NCI-H748 treated with DMSO at 0.1 percent for 48 hours (cell line): ENCODE data around the gene MMP24OS.
"Not testable (repeated sequence)": the region's sequence is repeated elsewhere in the genome, so short reads cannot be mapped to it uniquely, and the experiment has no call there.

Source experiments
- DNase-seq: peaks from one replicate; lab custom pipeline; 2025; lab: John Stamatoyannopoulos, UW

Gene MMP24OS

GRCh38 chr20:35275741-35276251 is 2.1 kb downstream of the MMP24OS start:
- DNase-seq: no peak

DNA sequence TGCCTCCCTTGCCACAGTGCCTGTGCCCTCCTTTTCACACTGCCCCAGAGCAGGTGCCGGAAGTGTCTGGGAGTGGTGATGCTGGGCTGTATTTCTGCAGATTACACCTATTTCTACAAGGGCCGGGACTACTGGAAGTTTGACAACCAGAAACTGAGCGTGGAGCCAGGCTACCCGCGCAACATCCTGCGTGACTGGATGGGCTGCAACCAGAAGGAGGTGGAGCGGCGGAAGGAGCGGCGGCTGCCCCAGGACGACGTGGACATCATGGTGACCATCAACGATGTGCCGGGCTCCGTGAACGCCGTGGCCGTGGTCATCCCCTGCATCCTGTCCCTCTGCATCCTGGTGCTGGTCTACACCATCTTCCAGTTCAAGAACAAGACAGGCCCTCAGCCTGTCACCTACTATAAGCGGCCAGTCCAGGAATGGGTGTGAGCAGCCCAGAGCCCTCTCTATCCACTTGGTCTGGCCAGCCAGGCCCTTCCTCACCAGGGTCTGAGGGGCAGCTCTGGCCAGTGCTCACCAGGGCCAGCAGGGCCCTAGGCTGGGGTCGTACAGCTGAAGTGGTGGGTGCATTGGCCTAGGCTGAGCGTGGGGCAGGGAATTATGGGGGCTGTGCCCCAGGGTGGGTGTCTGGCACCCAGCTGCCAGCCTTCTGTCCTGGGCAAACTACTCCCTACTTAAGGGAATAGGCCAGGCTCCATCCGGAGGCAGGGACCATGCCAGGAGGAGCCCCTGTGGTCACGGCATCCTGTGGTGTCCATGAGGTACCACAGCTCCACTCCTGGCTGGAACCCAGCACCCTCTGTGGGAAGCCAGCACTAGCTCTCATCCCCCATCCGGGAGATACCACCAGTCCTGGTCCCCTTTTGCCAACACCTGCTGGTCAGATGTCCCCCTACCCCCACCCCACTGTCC is 3.5 kb downstream of the MMP24OS start:
- no peak for DNase-seq

DNA sequence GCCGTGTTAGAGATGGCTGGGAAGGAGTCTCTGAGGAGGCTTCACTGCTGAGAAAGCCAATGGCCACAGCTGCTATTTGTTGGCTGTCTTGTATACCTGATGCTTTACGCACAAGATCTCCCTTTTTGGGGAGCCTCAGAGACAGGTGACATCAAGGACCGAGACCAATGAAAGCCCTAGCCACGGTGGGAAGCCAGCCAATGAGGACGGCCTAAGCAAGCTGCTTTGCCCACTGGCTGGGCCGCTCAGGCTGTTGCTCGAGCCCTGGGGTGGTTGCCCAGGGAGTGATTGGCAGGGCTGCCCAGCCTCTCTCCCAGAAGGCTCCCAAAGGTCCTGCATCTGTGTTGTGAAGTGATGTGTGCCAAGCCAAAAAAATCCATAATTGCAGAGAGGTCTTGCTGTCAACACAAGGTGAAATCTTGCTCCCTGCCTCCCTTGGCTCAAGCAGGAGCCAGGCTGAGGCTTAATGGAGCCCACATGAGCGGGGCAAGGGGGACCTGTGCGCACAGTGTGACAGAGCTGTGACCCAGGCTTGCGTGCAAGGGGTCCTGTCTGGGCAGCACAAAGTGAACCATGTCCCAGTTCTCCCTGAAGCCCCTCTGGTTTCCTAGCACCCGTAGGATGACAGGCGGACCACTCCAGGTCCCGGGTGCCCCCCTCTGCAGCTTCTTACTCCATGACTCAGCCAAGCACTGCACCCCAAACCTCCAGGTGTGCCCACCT is 4.3 kb downstream of the MMP24OS start:
- DNase-seq: no peak

DNA sequence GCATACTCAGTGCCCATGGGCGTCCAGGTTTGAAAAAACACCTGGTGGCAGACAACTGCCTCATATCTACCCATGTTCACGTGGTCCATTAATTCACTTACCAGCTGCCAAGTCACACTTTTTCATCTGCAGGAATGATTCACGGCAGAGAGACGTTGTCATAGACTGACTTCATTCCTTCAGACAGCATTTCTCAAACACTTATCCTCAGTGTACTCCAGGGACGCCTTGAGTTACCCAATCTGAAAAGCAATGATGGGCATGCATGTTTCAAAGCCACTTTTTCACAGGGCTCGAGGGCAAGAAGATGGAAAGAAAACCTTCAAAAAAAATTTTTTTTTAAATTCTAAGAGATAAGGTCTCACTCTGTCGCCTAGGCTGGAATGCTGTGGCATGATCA is 6.0 kb downstream of the MMP24OS start:
- no peak for DNase-seq

GRCh38 chr20:35271073-35271882 is 6.6 kb downstream of the MMP24OS start:
- no peak for DNase-seq

- DNase-seq: no peak
Measured at GRCh38 chr20:35270021-35270902, 7.7 kb downstream of the MMP24OS start.

GRCh38 chr20:35269055-35269781 is 8.7 kb downstream of the MMP24OS start:
- DNase-seq: peak; percentile 9

DNA sequence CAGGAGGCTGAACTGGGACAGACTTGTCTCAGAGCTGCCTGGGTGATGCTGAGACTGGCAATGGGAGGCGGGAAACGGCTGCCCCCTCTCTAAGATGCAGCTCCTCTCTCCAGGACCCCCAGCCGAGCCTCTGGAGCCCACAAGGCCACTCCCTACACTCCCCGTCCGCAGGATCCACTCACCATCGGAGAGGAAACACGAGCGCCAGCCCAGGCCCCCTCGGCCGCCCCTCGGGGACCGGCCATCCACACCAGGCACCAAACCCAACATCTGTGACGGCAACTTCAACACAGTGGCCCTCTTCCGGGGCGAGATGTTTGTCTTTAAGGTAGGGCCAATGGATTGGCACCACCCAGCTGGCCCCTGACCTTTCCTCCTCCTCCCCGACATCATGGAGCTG is 10.8 kb downstream of the MMP24OS start:
- no peak for DNase-seq

GRCh38 chr20:35264755-35265154 is 13.2 kb downstream of the MMP24OS start:
- no peak for DNase-seq

- no peak for DNase-seq
Measured at GRCh38 chr20:35263532-35264341, 14.2 kb downstream of the MMP24OS start.

DNA sequence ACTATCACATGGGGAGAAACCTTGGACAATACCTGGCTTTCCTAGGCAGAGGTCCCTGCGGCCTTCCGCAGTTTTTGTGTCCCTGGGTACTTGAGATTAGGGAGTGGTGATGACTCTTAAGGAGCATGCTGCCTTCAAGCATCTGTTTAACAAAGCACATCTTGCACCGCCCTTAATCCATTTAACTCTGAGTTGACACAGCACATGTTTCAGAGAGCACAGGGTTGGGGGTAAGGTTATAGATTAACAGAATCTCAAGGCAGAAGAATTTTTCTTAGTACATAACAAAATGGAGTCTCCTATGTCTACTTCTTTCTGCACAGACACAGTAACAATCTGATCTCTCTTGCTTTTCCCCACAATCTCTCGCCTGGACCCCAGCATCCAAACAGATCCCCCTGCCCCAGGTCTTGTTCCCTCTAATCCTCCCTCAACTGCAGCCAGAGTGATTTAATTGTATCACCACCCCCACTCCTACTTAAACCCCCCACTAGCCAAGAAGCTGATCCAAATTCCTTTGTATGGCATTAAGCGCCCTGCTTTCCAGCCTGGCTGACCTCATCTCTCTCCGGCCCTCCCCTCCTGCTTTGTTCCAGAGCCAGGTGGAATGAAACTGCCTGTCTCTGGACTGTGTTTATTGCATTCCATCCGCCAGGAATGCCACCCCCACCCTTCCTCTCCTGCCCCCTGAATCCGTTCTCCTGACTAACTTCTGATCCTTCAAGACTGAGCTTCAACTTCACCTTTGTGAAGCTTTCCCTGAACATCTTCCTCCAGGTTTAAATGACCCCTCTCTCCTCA is 15.0 kb downstream of the MMP24OS start:
- not testable (repeated sequence) for DNase-seq

GRCh38 chr20:35262321-35262720 is 15.6 kb downstream of the MMP24OS start:
- not testable (repeated sequence) for DNase-seq

DNA sequence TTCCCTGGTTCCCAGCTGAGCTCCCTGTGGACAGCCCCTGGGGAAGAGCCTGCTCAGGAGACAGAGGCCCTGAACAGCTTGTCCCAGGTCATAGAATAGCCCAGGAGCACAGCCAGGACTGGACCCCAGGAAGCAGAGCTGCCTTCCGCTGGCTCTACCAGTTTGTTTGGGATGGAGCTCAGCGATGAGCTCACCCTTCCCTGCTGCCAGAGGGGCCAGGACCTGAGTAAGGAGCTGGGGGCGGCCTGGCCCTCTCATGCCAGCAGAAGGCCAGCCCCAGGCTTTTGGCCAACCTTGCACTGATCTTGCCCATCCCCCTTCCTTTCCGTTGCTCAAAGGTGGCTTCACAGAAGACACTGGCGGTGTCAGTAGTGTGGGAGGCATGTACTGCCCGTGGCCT is 17.5 kb downstream of the MMP24OS start:
- DNase-seq: no peak

- DNase-seq: no peak
Measured at GRCh38 chr20:35257175-35257909, 20.6 kb downstream of the MMP24OS start.

GRCh38 chr20:35254448-35254999 is 23.4 kb downstream of the MMP24OS start:
- no peak for DNase-seq

DNA sequence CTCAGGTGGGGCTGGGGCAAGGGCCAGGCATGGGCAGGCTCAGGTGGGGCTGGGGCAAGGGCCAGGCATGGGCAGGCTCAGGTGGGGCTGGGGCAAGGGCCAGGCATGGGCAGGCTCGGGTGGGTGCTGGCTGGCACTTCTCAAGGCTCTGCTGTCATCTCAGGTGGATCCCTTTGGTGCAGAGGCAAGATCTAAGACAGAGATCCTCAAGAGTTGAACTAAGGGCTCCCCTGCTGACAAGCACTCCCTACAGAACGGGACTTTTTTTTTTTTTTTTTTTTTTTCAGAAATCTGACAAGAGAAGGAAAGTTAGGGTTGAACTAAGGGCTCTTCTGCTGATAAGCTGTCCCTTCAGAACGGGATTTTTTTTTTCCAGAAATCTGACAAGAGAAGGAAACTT is 24.9 kb downstream of the MMP24OS start:
- no peak for DNase-seq

DNA sequence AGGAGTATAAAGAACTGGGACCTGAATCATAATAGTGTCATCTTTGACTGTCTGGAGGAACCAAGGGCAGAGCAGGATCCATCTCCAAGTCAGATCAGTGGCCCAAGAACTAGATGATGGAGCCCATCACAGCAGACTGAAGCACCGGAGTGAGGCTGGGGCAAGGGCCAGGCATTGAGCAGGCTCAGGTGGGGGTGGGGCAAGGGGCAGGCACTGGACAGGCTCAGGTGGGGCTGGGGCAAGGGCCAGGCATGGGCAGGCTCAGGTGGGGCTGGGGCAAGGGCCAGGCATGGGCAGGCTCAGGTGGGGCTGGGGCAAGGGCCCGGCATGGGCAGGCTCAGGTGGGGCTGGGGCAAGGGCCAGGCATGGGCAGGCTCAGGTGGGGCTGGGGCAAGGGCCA is 25.3 kb downstream of the MMP24OS start:
- not testable (repeated sequence) for DNase-seq

DNA sequence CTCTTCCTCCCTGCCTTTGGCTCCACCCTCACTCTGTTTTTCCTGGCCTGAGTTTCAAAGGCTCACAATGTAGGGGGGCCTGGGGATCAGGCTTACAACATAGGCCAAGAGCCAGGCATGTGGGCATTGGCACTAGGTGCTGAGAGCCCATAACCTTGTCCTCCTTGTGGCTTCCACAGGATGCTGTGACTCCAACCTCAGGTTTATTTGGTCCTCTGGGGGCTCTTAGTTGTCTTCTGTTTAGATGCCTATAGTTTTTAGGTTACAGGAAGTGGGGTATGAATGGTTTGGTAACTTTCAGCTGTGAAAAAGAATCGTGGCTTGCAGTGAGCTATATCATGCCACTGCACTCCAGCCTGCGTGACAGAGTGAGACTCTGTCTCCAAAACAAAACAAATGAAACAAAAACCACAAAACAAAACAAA is 25.9 kb downstream of the MMP24OS start:
- DNase-seq: no peak
